ENCODE results near the gene DTNBP1. TPM values are rescaled to one million over a fixed set of nuclear protein-coding genes. Genes with fewer than 3 reads are reported as not detected.

The DTNBP1 gene
- total RNA-seq, 1 donor, result 2.2 TPM

DNA sequence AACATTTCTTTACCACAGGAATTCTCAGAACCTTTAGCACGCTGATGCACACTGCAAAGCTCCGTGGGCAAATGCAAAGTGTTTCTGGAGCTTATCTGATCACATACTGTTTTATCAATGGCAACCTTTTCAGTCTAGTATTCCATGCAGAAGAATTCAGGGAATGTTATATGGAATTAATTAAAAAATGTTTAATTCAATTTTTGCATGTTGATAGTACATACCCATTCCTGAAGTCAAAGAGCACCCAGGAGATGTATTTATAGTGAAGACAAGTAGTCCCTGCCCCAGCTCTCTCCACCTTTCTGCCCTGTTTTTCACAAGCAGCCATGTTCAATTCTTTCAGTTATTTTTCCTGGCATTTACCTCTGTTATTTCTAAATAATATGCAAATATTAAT, 55.2 kb downstream of the DTNBP1 start:
- H3K4me3 ChIP-seq (ENCODE audit: low read depth, low read length), result no peak overlapping the region
- TF ChIP-seq, protein P1, sequence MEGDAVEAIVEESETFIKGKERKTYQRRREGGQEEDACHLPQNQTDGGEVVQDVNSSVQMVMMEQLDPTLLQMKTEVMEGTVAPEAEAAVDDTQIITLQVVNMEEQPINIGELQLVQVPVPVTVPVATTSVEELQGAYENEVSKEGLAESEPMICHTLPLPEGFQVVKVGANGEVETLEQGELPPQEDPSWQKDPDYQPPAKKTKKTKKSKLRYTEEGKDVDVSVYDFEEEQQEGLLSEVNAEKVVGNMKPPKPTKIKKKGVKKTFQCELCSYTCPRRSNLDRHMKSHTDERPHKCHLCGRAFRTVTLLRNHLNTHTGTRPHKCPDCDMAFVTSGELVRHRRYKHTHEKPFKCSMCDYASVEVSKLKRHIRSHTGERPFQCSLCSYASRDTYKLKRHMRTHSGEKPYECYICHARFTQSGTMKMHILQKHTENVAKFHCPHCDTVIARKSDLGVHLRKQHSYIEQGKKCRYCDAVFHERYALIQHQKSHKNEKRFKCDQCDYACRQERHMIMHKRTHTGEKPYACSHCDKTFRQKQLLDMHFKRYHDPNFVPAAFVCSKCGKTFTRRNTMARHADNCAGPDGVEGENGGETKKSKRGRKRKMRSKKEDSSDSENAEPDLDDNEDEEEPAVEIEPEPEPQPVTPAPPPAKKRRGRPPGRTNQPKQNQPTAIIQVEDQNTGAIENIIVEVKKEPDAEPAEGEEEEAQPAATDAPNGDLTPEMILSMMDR (IDR thresholded peaks at IDR 0.05; ENCODE audit: insufficient read depth, low read depth, low read length), result no peak
- DNase-seq (ENCODE audit: low read depth), result no peak

DNA sequence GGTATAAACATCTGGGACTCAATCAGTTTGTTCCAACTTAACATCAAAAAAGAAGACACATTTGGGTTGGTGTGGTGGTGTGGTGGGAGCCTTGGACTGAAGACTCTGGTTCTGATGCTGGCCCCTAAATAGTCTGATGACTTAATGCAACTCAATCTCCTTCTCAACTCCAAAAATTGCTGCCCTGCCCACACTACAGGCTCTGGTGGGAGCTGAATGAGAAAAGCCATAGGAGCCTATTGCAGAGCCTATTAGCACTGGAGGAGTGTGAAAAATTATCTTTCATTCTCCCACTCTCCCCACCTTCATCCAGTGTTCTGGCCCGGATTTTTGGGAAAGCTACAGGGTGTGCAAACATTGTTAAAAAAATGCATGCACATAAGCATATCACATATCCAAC, 56.5 kb downstream of the DTNBP1 start:
- DNase-seq (ENCODE audit: low read depth), result no peak
- H3K4me3 ChIP-seq (ENCODE audit: low read depth, low read length), result no peak overlapping the region
- TF ChIP-seq, protein P1 (IDR thresholded peaks at IDR 0.05; ENCODE audit: insufficient read depth, low read depth, low read length), result no peak

DNA sequence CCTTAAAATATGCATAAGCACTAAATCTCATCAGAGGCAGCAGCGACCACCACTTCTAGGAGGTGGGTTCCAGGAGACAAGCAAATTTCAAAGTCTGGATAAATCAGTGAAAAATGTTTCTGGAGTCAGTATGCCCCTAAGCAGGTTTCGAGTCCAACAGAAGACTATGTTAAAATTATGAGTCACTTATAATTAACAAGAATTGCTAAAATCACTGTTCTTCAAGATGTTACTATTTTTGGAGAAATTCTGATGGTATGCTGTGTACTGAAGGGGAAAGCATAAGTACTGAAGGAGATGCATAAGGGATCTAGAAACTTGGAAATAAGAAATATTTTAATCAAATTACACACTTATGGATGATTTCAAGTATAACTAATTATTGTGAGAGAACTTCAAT, 58.0 kb downstream of the DTNBP1 start:
- TF ChIP-seq, protein P1 (IDR thresholded peaks at IDR 0.05; ENCODE audit: insufficient read depth, low read depth, low read length), result no peak
- H3K4me3 ChIP-seq (ENCODE audit: low read depth, low read length), result no peak overlapping the region
- no peak for DNase-seq (ENCODE audit: low read depth)

DNA sequence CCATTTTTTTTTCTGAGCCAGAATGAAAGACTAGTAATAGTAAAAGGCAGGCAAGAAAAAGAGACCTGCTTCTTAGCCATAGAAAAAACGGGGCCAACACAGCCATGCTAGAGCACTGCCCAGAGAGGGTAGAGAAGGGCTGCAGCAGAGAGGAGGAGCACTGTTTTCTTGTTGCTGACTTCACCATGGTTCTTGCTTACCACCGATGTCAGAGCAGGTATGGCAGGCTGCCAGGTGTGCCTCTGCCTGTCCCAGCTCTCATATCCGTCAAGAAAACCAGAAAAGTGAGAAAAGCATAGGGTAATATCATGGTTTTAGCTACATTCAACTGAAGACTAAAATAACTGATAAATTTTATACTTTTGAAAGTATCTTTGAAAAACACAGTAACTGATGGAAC, 60.7 kb downstream of the DTNBP1 start:
- no peak for DNase-seq (ENCODE audit: low read depth)
- no peak overlapping the region for H3K4me3 ChIP-seq (ENCODE audit: low read depth, low read length)
- TF ChIP-seq, protein P1 (IDR thresholded peaks at IDR 0.05; ENCODE audit: insufficient read depth, low read depth, low read length), result no peak

DNA sequence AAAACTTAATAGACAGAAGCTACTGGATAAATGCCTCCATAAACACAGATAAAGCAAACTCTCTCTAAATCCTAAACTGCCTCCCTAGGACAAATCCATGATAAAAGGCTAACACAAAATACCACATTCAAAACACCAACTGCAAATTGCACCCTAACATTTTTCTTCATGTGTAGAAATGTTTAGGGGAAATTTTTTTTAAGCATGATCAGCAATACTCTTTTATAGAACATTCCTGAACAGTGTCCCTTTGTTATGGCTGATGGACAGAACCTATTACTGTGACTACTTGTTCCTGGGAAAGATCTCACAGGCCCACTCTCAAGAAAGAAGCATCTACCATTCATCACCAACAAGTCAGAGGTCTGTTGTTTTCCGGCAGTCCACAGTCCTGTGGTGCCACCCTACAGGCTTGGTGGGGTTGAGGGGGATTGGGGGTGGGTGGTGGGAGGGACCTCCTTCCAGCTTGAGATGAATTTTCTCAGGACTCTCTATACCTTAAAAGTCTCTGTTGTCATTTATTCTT, 64.5 kb downstream of the DTNBP1 start:
- no peak for DNase-seq (ENCODE audit: low read depth)
- H3K4me3 ChIP-seq (ENCODE audit: low read depth, low read length), result no peak overlapping the region
- TF ChIP-seq, protein P1 (IDR thresholded peaks at IDR 0.05; ENCODE audit: insufficient read depth, low read depth, low read length), result no peak

DNA sequence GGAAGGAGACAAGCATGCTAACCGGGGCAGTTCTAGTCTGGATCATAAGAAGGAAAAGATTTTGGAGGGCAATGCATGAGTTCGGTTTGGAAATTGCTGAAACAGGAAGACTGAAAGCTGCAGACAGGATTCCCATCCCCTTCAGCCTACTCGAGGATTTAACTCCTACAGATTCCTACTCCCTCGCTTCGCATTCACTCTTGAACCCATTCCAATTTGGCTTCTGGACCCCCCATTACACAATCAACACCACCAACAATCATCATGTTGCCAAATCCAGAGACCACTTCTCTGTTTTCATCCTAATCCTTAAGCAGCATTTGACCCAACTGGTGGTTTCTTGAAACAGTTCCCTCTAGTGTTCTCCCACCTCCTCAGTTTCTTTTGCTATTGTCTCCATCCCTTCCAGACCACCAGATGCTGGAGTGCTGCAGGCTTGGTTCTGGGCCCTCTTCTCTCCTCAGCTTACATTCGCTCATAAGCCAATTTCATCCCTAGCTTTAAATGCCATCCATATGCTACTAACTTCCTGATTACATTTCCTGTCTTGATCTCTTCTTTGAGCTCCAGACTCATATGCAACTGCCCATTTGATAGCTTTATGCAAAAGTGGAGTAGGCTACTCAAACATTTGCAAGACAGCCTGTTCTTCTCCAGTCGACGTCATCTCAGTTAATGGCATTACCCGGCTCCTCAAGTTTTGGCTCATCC, 66.5 kb downstream of the DTNBP1 start:
- TF ChIP-seq, protein P1 (IDR thresholded peaks at IDR 0.05; ENCODE audit: insufficient read depth, low read depth, low read length), result no peak
- H3K4me3 ChIP-seq (ENCODE audit: low read depth, low read length), result no peak overlapping the region
- DNase-seq (ENCODE audit: low read depth), result no peak
